ENCODE data around the gene SERPINF2.
"Not testable (repeated sequence)": the region's sequence is repeated elsewhere in the genome, so short reads cannot be mapped to it uniquely, and the experiment has no call there.

SERPINF2 gene

DNA sequence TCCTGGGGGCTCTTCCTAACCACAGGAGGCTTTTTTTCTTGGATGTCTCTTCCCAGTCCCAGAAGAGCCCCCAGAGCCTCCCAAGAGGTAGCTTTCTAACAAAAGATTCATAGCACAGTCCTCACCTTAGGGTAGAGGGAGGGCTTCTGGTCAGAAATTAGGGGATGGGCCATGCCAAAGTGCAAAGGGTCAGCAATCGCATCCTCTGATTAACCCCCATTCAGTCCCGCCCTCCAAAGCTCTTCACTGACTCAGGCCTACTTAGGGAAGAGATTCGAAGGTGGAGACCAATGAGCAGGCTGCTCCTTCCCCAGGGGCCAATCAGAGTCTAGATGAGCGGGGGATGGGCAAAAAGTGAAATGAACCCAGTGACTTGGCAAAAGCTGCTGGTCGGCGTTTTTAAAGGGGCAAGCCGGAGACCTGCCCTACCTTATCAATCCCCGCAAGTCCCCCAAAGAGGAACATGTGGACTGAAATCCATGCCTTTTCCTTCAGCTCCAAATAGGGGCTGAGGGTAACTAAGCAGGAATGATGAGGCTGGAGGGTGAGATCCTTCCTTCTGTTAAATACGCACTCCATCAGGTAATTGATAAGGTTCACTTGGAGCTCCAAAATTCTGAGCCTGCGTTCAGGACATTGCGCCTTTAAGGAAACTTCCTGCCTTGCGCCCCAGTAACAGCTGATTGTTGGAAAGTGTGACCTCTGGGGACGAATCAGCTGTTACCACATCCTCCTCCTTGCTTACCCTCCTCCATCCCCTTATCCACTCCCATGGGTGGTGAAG, 25.6 kb upstream of the SERPINF2 start:
- FAIRE-seq, result peak; percentile 97

DNA sequence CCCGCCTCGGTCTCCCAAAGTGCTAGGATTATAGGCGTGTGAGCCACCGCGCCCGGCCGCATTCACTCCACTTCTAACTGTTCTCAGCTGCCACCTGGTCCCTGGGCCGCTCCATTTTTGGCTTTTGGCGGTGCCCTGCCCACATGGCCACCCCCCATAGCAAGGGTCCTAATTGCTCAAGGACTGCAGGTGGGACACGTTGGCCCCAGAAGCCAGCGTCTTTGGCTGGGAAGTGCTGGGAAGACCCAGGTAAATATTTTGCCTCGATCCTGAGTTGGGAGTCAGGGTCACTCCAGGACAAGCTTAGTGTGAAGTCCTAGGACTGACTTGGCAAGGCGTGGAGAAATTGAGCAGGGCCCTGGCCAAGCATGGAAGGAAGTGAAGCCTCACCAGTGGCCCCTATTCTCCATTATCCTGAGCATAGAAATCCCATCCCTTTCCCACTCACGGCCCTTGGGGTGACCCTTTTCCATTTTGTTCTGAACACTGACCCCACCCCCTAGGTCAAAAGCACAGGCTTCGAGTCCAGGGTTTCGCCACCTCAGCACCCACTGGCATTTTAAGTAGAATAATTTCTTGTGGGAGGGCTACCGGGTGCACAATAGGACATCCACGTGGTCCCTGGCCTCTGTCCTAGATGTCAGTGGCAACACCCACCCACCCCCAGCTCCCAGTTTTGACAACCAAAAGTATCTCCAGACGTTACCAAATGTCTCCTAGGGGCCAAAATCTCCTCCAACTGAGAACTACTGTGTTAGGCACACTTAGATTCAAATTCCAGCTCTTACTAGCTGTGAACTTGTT, 24.1 kb upstream of the SERPINF2 start:
- FAIRE-seq, result no peak

DNA sequence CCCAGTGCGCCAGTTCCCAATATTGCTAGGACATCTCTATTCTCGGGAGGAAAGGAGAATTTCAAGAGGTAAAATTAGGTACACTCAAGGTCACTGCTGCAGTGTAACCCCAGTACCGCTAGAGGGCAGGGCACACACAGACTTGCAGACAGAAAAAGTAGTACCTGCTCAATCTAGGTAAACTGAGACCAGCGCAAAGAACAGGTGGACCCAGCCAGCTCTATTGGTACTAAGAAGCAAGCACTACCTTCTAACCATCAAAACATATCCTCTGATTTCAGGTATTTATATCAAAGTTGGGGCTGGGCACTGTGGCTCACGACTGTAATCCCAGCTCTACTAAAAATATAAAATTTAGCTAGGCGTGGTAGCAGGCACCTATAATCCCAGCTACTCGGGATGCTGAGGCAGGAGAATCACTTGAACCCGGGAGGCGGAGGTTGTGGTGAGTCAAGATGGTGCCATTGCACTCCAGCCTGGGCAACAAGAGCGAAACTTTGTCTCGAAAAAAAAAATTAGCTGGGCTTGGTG, 21.8 kb upstream of the SERPINF2 start:
- FAIRE-seq, result no peak

DNA sequence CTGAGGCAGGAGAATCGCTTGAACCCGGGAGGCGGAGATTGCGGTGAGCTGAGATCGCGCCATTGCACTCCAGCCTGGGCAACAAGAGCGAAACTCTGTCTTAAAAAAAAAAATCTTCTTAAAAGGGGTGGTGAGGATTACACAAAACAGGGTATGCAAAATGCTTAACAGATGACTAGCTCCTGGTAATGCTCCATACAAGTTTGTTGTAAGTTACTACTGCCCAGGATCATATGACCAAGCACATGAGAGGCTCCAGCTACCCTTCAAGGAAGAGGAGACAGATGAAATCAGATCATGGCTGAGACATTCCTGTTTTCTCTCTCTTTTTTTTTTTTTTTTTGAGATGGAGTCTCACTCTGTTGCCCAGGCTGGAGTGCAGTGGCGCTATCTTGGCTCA, 20.6 kb upstream of the SERPINF2 start:
- not testable (repeated sequence) for FAIRE-seq

DNA sequence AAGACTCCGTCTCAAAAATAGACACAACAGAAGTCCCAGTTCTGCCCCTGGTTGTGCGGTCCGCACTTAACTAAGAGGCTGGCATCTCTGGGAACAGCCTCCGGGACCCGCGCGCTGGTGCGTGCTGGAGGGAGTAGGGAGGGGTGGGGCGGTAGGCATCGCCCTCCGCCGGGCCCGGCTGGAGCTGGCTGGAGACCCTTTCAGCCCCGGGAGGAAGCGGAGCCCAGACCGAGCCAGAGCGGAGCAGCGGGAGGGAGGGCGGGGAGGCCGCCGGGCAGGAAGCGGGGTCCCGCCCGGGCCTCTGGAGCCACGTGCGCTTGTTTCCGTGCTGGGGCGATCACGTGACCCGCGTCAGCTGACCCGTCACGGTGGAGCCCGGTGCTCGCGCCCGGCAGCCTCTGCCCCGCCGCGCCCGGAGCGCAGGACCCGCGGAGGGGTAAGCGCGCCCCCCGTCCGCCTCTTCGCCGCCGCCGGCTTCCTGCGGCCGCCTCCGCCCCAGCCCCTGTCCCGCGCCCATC, 18.3 kb upstream of the SERPINF2 start, which contains the start of gene WDR81:
WDR81 (plus strand) TSS at position 354 of the 518 bp plus-strand sequence. CDS start 256 bp downstream, outside the sequence.
- FAIRE-seq, result no peak

DNA sequence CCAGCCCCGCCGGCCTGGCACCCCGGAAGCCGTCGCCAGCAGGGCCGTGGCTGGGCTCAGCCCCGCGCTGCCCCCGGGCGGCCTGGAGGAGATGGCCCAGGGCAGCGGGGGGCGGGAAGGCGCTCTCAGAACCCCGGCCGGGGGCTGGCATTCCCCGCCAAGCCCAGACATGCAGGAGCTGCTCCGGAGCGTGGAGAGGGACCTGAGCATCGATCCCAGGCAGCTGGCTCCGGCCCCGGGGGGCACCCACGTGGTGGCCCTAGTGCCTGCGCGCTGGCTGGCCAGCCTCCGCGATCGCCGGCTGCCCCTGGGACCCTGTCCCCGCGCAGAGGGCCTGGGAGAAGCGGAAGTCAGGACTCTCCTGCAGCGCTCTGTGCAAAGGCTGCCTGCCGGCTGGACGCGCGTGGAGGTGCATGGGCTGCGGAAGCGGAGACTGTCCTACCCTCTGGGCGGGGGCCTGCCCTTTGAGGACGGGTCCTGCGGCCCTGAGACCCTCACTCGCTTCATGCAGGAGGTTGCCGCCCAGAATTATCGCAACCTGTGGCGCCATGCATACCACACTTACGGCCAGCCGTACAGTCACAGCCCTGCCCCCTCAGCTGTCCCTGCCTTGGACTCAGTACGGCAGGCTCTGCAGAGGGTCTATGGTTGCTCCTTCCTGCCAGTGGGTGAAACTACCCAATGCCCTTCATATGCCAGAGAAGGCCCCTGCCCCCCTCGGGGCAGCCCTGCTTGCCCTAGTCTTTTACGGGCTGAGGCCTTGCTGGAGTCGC, 17.6 kb upstream of the SERPINF2 start:
- FAIRE-seq, result no peak

DNA sequence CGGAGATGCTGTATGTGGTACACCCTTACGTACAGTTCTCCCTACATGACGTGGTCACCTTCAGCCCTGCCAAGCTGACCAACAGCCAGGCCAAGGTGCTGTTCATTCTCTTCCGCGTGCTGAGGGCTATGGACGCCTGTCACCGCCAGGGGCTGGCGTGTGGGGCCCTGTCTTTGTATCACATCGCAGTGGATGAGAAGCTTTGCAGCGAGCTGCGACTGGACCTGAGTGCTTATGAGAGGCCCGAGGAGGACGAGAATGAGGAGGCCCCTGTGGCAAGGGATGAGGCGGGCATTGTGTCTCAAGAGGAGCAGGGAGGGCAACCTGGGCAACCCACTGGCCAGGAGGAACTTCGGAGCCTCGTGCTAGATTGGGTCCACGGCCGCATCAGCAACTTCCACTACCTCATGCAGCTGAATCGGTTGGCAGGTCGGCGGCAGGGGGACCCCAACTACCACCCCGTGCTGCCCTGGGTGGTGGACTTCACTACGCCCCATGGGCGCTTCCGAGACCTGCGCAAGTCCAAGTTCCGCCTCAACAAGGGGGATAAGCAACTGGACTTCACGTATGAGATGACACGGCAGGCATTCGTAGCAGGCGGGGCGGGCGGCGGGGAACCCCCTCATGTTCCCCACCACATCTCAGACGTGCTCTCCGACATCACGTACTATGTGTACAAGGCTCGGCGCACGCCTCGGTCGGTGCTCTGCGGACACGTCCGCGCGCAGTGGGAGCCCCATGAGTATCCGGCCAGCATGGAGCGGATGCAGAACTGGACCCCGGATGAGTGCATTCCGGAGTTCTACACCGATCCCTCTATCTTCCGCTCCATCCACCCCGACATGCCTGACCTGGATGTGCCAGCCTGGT, 16.8 kb upstream of the SERPINF2 start:
- no peak for FAIRE-seq

DNA sequence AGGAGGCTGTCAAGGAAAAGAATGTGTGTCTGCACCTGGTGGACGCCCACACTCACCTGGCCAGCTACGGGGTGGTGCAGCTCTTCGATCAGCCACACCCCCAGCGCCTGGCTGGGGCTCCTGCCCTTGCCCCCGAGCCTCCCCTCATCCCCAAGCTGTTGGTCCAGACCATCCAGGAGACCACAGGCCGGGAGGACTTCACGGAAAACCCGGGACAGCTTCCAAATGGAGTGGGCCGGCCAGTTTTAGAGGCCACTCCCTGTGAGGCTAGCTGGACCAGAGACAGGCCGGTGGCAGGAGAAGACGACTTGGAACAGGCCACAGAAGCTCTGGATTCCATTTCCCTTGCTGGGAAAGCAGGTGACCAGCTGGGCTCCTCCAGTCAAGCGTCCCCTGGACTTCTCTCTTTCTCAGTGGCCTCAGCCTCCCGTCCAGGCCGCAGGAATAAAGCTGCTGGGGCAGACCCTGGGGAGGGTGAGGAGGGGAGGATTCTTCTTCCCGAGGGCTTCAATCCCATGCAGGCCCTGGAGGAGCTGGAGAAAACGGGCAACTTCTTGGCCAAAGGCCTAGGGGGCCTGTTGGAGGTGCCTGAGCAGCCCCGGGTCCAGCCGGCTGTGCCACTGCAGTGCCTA, 15.9 kb upstream of the SERPINF2 start:
- FAIRE-seq, result no peak

DNA sequence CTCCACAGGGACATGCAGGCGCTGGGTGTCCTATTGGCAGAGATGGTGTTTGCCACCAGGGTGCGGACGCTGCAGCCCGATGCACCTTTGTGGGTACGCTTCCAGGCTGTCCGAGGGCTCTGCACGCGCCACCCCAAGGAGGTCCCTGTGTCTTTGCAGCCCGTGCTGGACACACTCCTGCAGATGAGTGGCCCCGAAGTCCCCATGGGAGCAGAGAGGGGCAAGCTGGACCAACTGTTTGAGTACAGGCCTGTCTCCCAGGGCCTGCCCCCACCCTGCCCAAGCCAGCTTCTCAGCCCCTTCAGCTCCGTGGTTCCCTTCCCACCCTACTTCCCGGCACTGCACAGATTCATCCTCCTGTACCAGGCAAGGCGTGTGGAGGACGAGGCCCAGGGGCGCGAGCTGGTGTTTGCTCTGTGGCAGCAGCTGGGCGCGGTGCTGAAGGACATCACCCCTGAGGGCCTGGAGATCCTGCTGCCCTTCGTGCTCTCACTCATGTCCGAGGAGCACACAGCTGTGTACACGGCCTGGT, 15.3 kb upstream of the SERPINF2 start:
- no peak for FAIRE-seq

DNA sequence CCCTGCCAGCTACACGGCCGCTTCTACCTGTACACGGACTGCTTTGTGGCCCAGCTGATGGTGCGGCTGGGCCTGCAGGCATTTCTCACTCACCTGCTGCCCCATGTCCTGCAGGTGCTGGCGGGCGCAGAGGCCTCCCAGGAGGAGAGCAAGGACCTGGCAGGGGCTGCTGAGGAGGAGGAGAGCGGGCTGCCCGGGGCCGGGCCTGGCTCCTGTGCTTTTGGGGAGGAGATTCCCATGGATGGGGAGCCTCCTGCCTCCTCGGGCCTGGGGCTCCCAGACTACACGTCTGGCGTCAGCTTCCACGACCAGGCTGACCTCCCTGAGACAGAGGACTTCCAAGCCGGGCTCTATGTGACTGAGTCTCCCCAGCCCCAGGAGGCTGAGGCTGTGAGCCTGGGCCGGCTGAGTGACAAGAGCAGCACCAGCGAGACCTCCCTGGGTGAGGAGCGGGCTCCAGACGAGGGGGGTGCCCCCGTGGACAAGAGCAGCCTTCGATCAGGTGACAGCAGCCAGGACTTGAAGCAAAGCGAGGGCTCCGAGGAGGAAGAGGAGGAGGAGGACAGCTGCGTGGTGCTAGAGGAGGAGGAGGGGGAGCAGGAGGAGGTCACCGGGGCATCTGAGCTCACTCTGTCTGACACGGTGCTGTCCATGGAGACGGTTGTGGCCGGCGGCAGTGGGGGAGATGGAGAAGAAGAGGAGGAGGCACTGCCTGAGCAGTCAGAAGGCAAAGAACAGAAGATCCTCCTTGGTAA, 14.6 kb upstream of the SERPINF2 start:
- FAIRE-seq, result no peak

DNA sequence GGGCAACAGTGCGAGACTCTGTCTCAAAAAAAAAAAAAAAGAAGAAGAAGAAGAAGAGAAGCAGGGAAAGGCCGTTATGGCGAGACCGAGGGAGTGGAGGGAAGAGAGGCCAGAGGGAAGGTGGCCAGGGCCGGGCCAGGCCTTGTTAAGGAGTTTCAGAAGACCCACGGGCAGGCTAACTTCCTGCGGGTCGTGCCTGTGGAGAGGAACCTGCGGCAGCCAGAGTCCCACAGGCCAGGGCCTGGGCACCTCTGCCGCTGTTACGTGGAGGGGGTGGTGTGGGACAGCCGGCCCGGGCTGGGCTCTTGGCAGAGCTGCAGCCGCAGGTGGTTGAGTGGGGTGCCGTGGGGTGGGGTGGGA, 12.7 kb upstream of the SERPINF2 start:
- no peak for FAIRE-seq

DNA sequence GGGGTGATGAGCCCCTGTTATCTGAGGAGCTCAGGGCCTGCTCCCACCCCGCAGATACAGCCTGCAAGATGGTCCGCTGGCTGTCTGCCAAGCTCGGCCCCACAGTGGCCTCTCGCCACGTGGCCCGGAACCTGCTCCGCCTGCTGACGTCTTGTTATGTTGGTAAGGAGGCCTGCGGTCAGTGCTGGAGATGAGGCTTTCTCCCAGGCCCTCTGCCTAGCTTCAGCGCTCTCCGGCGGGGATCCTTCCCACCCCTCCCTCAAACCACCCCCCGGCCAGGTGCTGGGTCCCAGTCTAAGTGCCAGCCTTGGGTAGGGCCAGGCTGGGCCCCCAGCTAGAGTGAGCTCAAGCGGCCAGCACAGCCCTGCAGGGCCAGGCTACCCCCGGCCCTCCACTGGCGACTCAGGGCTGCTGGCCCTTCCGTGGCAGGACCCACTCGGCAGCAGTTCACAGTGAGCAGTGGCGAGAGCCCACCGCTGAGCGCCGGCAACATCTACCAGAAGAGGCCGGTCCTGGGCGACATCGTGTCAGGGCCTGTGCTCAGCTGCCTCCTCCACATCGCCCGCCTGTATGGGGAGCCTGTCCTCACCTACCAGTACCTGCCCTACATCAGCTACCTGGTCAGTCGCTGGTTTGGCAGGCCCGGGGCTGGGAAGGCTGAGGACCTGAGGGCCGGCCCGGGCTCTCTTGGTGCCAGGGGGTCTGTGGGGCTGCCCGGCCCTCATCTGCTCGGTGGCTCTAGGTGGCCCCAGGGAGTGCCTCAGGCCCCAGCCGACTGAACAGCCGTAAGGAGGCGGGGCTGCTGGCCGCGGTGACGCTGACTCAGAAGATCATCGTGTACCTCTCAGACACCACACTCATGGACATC, 12.1 kb upstream of the SERPINF2 start:
- no peak for FAIRE-seq

DNA sequence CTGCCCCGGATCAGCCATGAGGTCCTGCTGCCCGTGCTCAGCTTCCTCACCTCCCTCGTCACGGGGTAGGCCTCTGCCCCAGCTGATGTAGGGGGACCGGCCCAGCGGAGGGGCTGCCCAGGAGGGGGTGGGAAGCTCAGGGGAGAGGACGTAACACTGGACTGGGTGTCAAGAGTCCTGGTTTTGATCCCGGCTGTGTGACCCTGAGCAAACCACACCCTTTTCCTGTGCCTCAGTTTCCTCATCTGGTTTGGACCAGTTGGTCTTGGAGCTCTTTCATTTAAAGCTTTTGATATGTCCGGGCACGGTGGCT, 11.5 kb upstream of the SERPINF2 start:
- FAIRE-seq, result no peak

DNA sequence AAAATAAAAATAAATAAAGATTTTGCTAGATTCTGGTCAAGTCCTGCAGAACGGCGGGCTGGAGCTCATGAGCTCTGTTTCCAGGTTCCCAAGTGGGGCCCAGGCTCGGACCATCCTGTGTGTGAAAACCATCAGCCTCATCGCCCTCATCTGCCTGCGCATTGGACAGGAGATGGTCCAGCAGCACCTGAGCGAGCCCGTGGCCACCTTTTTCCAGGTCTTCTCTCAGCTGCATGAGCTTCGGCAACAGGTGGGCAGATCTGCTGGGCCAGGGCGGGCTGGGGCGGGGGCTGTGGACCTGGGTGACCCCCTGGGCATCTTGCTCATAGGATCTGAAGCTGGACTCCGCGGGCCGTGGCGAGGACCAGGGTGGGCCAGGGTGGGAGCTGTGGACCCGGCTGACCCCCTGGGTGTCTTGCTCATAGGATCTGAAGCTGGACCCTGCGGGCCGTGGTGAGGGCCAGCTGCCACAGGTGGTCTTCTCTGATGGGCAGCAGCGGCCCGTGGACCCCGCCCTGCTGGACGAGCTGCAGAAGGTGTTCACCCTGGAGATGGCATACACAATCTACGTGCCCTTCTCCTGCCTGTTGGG, 10.3 kb upstream of the SERPINF2 start:
- no peak for FAIRE-seq

DNA sequence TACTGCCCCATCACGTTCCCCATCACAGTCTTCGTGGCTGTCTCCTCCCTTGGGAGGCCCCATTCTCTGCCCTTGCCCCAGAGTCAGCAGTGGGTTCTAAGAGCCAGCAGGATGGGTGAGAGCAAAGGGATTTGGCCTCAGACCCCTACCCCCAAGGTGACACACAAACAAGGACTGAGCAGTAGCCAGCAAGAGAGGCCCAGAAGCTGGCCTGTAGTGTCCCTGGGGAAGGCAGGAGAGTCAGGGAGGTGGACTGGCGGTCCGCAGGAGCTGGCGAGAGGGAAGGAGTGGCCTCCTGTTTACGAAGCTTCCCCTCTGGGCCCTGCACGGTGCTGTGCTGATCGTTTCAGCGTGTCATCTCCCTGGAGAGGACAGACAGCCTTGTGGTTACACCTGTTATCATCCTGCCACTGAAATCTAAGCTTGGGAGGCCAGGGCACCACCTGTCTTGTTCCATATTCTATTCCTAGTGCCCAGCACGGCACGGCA, 9.8 kb upstream of the SERPINF2 start:
- no peak for FAIRE-seq

DNA sequence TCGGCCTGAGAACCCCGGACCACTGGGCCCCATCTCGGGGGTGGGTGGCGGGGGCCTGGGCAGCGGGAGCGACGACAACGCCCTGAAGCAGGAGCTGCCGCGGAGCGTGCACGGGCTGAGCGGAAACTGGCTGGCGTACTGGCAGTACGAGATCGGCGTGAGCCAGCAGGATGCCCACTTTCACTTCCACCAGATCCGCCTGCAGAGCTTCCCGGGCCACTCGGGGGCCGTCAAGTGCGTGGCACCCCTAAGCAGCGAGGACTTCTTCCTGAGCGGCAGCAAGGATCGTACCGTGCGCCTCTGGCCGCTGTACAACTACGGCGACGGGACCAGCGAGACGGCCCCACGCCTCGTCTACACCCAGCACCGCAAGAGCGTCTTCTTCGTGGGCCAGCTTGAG, 8.9 kb upstream of the SERPINF2 start:
- FAIRE-seq, result no peak

DNA sequence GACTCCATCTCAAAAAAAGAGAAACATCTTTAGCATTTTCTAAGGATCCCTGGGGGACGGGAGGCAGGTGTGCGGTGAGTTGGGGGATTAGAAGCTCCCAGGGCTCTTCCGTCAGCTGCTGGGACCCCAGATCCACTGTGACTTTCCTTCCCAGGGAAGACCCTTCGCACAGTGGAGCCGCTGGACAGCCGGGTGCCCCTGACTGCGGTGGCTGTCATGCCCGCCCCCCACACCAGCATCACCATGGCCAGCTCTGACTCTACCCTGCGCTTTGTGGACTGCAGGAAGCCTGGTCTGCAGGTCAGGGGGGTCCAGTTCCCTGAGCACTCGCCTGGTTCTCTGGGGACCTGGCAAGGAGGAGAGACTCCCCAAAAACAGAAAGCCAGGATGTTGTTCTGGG, 7.3 kb upstream of the SERPINF2 start:
- no peak for FAIRE-seq

DNA sequence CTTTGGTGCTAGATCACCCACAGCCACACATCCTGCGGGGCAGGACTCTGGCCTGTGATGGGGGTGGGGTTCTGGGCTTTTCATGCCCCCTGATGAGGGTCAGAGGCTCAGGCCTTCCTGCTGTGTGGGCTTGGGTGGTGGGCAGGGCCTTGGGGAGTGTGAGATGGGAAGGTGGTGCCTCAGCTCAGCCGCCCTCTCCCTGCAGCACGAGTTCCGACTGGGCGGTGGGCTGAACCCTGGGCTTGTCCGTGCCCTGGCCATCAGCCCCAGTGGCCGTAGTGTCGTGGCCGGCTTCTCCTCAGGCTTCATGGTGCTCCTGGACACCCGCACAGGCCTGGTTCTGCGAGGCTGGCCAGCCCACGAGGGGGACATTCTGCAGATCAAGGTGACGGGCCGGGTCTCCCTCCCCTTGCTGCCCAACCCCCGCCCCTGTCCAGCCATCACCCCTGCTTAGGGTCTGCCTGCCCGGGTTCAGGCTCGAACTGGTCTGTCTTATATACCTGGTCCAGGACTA, 6.8 kb upstream of the SERPINF2 start:
- FAIRE-seq, result no peak

Data from islet of Langerhans (tissue), 1 donor.